ENCODE results near the gene TBC1D9B. TPM values are rescaled to one million over a fixed set of nuclear protein-coding genes. Genes with fewer than 3 reads are reported as not detected.

The TBC1D9B gene
- total and polyA plus RNA-seq, 8 donors: 42.1 to 87.2 (median 54.9) TPM

DNA sequence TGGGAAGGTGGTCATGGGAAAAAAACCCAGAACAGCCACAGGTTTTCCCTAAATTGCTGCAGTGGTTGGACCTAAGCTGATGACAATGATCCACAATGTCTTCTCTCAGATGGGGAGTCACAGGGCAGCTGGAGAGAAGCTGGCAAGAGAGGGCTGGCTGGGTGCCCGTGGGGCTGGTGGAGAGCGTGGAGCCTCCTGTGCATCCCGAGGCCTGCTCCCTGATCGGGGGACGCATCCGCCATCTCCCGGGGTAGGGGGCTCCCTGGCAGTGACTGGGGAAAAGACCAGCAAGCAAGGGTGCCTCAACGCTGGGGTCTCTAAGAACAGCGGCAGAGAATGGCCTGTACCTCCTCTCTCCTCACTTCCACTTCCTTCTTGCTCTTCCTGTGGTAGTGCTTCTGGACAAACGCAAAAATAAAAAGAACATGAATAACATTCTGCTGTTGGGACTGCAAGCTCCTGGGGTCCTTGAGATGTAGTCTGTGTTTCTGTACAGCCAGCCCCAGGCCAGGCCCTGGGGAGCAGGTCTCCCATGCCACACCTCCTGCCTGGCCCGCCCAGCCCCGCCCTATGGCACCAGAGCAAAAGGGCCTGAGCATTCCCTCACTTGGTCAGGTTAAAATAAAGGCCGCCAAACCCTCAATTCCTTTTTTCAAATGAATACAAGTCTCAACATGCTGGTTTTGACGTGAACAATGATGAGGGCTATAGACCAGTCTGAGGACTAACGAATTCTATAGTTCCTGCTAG lies 42.0 kb downstream of the TBC1D9B start:
- H3K27ac ChIP-seq: no peak overlapping the region
- TF ChIP-seq, protein P1, sequence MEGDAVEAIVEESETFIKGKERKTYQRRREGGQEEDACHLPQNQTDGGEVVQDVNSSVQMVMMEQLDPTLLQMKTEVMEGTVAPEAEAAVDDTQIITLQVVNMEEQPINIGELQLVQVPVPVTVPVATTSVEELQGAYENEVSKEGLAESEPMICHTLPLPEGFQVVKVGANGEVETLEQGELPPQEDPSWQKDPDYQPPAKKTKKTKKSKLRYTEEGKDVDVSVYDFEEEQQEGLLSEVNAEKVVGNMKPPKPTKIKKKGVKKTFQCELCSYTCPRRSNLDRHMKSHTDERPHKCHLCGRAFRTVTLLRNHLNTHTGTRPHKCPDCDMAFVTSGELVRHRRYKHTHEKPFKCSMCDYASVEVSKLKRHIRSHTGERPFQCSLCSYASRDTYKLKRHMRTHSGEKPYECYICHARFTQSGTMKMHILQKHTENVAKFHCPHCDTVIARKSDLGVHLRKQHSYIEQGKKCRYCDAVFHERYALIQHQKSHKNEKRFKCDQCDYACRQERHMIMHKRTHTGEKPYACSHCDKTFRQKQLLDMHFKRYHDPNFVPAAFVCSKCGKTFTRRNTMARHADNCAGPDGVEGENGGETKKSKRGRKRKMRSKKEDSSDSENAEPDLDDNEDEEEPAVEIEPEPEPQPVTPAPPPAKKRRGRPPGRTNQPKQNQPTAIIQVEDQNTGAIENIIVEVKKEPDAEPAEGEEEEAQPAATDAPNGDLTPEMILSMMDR (IDR thresholded peaks at IDR 0.05): no peak
- H3K9me3 ChIP-seq: no peaks in the 10 kb centered on the region
- intact Hi-C loops (cut with DNase I): no loop called here
- DNase-seq (peak in 1 of 6 donors; percentile 47), ATAC-seq (no peak), FAIRE-seq (no peak)
- no peaks in the 10 kb centered on the region for H3K4me1 ChIP-seq
- no peaks in the 10 kb centered on the region for H3K27me3 ChIP-seq
- H3K36me3 ChIP-seq: peaks cover 0 to 44% (median 11%) of the 10 kb centered on the region in 3 donors
- no peak overlapping the region for H3K4me3 ChIP-seq
- WGBS, 2 donors: 93 to 96% methylated on average over 15 of the region's 15 CpGs

GRCh38 chr5:179864686-179865085 lies 43.0 kb downstream of the TBC1D9B start:
- no peak for ATAC-seq
- peak in 1 of 6 donors; percentile 44 for DNase-seq
- WGBS, 2 donors: 97 to 98% methylated on average over 7 of the region's 7 CpGs
- Histone ChIP-seq H3K4me3 (no peak overlapping the region), H3K27me3 (no peaks in the 10 kb centered on the region), H3K27ac (no peak overlapping the region), H3K36me3 (peaks cover 0 to 36% (median 8%) of the 10 kb centered on the region in 3 donors), H3K9me3 (no peaks in the 10 kb centered on the region), H3K4me1 (no peaks in the 10 kb centered on the region)
- TF ChIP-seq, protein P1 (IDR thresholded peaks at IDR 0.05): no peak
- intact Hi-C loops (cut with DNase I): no loop called here
- FAIRE-seq: no peak

DNA sequence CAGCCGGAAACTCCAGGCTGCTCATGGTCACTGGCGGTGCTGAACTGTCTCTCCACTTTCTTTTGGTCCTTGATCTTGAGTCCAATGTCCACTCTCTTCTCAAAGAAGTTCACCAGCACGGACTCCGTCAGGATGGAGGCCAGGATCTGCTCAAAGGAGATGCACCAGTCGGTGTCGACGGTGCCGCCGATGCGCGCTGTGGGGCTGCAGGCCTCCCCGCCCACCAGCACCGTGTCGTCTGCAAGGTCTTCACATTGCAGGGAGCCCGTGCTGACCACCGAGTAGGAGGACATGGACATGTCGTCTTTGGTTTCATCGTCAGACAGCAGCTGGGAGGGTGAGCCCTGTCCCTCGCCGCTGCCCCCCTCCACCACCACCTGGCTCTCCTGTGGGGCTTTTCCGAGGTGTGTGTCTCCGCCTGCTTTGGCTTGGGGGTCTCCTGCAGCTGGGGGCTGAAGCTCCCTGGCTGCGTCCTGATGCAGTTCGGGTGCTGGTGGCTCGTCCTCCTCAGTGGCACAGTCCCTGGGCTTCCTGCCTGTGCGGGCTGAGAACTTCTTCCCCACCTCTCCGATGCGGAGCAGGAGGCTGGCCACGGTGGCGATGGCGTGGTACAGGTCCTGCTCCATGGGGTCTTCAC lies 44.1 kb downstream of the TBC1D9B start:
- 97% methylated on average over 30 to 31 of the region's 31 CpGs for WGBS, 2 donors
- H3K27ac ChIP-seq: no peak overlapping the region
- no peak for ATAC-seq
- no peak overlapping the region for H3K4me3 ChIP-seq
- H3K9me3 ChIP-seq: no peaks in the 10 kb centered on the region
- H3K4me1 ChIP-seq: no peaks in the 10 kb centered on the region
- H3K36me3 ChIP-seq: peaks cover 0 to 32% (median 8%) of the 10 kb centered on the region in 3 donors
- intact Hi-C loops (cut with DNase I): no loop called here
- no peaks in the 10 kb centered on the region for H3K27me3 ChIP-seq
- no peak for FAIRE-seq
- DNase-seq: peak in 1 of 6 donors; percentile 49
- TF ChIP-seq, protein P1 (IDR thresholded peaks at IDR 0.05): no peak

- 98% methylated on average over 9 of the region's 9 CpGs for WGBS, 2 donors
- Histone ChIP-seq H3K4me1 (no peaks in the 10 kb centered on the region), H3K4me3 (no peak overlapping the region), H3K27ac (no peak overlapping the region), H3K9me3 (no peaks in the 10 kb centered on the region), H3K27me3 (no peaks in the 10 kb centered on the region), H3K36me3 (peaks cover 0 to 32% (median 8%) of the 10 kb centered on the region in 3 donors)
- DNase-seq (no peak), ATAC-seq (no peak), FAIRE-seq (no peak)
- TF ChIP-seq, protein P1 (IDR thresholded peaks at IDR 0.05): no peak
- intact Hi-C loops (cut with DNase I): no loop called here
Observed at GRCh38 chr5:179862891-179863290, 44.8 kb downstream of the TBC1D9B start.

GRCh38 chr5:179862296-179862695 lies 45.4 kb downstream of the TBC1D9B start:
- no peak for FAIRE-seq
- WGBS, 2 donors: 97% methylated on average over 2 of the region's 2 CpGs

More at GRCh38 chr5:179862296-179862695, 45.4 kb downstream of the TBC1D9B start:
- Histone ChIP-seq H3K27me3 (no peaks in the 10 kb centered on the region), H3K4me1 (peaks cover 0 to 3% (median 0%) of the 10 kb centered on the region in 3 donors), H3K27ac (no peak overlapping the region), H3K4me3 (no peak overlapping the region), H3K9me3 (no peaks in the 10 kb centered on the region), H3K36me3 (peaks cover 0 to 31% (median 8%) of the 10 kb centered on the region in 3 donors)
- ATAC-seq: no peak
- intact Hi-C loops (cut with DNase I): no loop called here
- peak in 1 of 6 donors; percentile 44 for DNase-seq
- TF ChIP-seq, protein P1 (IDR thresholded peaks at IDR 0.05): no peak

Data from pancreas (tissue), 10 donors.